ENCODE results near the gene PYDC2. TPM values are rescaled to one million over a fixed set of nuclear protein-coding genes. Genes with fewer than 3 reads are reported as not detected.

Gene PYDC2
- total RNA-seq: not detected

GRCh38 chr3:191461113-191461595, at the start of gene PYDC2:
Gene PYDC2 (plus strand): TSS chr3:191461163. CDS start chr3:191461163, 0 bp downstream.
- H3K27ac ChIP-seq: no peak within 1 kb of the TSS
- no peak for DNase-seq
- H3K4me1 ChIP-seq: no peaks in the 10 kb centered on the region
- no peaks in the 10 kb centered on the region for H3K9me3 ChIP-seq
- H3K4me3 ChIP-seq: no peak within 1 kb of the TSS
- H3K36me3 ChIP-seq: no peaks in the 10 kb centered on the region
- H3K9ac ChIP-seq (ENCODE audit: low read depth in 2 of 2, low read length in 2 of 2): no peak within 1 kb of the TSS
- intact Hi-C loops (cut with DNase I): no loop called here
- TF ChIP-seq CTCF (IDR thresholded peaks at IDR 0.05): no peak
- H3K27me3 ChIP-seq: no peaks in the 10 kb centered on the region

- intact Hi-C loops (cut with DNase I): no loop called here
- no peaks in the 10 kb centered on the region for H3K9me3 ChIP-seq
- H3K4me3 ChIP-seq: no peak overlapping the region
- H3K27ac ChIP-seq: no peak overlapping the region
- no peak for TF ChIP-seq CTCF (IDR thresholded peaks at IDR 0.05)
- H3K4me1 ChIP-seq: no peaks in the 10 kb centered on the region
- no peak for DNase-seq
- H3K27me3 ChIP-seq: no peaks in the 10 kb centered on the region
- H3K36me3 ChIP-seq: no peaks in the 10 kb centered on the region
- H3K9ac ChIP-seq (ENCODE audit: low read depth in 2 of 2, low read length in 2 of 2): no peak overlapping the region
Measured at GRCh38 chr3:191412759-191413158, 48.2 kb upstream of the PYDC2 start.

- Histone ChIP-seq H3K4me3 (no peak overlapping the region), H3K4me1 (no peaks in the 10 kb centered on the region), H3K27me3 (no peaks in the 10 kb centered on the region), H3K9ac (ENCODE audit: low read depth in 2 of 2, low read length in 2 of 2) (no peak overlapping the region), H3K36me3 (no peaks in the 10 kb centered on the region), H3K9me3 (no peaks in the 10 kb centered on the region), H3K27ac (no peak overlapping the region)
- no peak for DNase-seq
- intact Hi-C loops (cut with DNase I): no loop called here
- TF ChIP-seq CTCF (IDR thresholded peaks at IDR 0.05): no peak
Measured at GRCh38 chr3:191414286-191414685, 46.7 kb upstream of the PYDC2 start.

GRCh38 chr3:191414732-191415131, 46.2 kb upstream of the PYDC2 start:
- Histone ChIP-seq H3K27me3 (no peaks in the 10 kb centered on the region), H3K27ac (no peak overlapping the region), H3K4me1 (no peaks in the 10 kb centered on the region), H3K9ac (ENCODE audit: low read depth in 2 of 2, low read length in 2 of 2) (no peak overlapping the region), H3K36me3 (no peaks in the 10 kb centered on the region), H3K4me3 (no peak overlapping the region), H3K9me3 (no peaks in the 10 kb centered on the region)
- DNase-seq: no peak
- no peak for TF ChIP-seq CTCF (IDR thresholded peaks at IDR 0.05)
- intact Hi-C loops (cut with DNase I): no loop called here

- no peaks in the 10 kb centered on the region for H3K9me3 ChIP-seq
- H3K27me3 ChIP-seq: no peaks in the 10 kb centered on the region
- H3K27ac ChIP-seq: no peak overlapping the region
- intact Hi-C loops (cut with DNase I): no loop called here
- no peak for DNase-seq
- no peak overlapping the region for H3K4me3 ChIP-seq
- H3K36me3 ChIP-seq: no peaks in the 10 kb centered on the region
- no peak for TF ChIP-seq CTCF (IDR thresholded peaks at IDR 0.05)
- no peaks in the 10 kb centered on the region for H3K4me1 ChIP-seq
- H3K9ac ChIP-seq (ENCODE audit: low read depth in 2 of 2, low read length in 2 of 2): no peak overlapping the region
Measured at GRCh38 chr3:191415566-191415965, 45.4 kb upstream of the PYDC2 start.

GRCh38 chr3:191417457-191417729, 43.6 kb upstream of the PYDC2 start:
- no peak for DNase-seq
- Histone ChIP-seq H3K27me3 (no peaks in the 10 kb centered on the region), H3K36me3 (no peaks in the 10 kb centered on the region), H3K4me1 (no peaks in the 10 kb centered on the region), H3K27ac (no peak overlapping the region), H3K4me3 (no peak overlapping the region), H3K9ac (ENCODE audit: low read depth in 2 of 2, low read length in 2 of 2) (no peak overlapping the region), H3K9me3 (no peaks in the 10 kb centered on the region)
- TF ChIP-seq CTCF (IDR thresholded peaks at IDR 0.05): no peak
- intact Hi-C loops (cut with DNase I): no loop called here
